Keratinocyte (primary cell): ENCODE measurements around the gene RPS6KA5.

Experiments
- CTCF ChIP-seq, 3 experiments: IDR thresholded peaks in 1 of 3; conservative IDR thresholded peaks in 1 of 3; optimal IDR thresholded peaks in 1 of 3; 2 replicates in 2 of 3; 3 replicates in 1 of 3; pipeline versions ENCODE3 to v1.5.1; 2011; ENCODE audit warnings: low read length in 3 of 3, mild to moderate bottlenecking in 3 of 3, moderate library complexity in 2 of 3, control low read depth in 1 of 3, inconsistent platforms in 1 of 3; ENCODE audit not compliant: insufficient read depth in 2 of 3; ENCODE audit errors: extremely low read depth in 1 of 3
- EZH2 ChIP-seq: IDR thresholded peaks from one replicate; pipeline ENCODE4 v1.6.1; 2012; ENCODE audit warnings: inconsistent platforms, mild to moderate bottlenecking, low read length, moderate library complexity

GRCh38 chr14:91088585-91089235 lies 28.3 kb upstream of the RPS6KA5 start:
- TF ChIP-seq CTCF (optimal IDR thresholded peaks at IDR 0.05 in 1 of 3, IDR thresholded peaks at IDR 0.05 in 1 of 3, conservative IDR thresholded peaks at IDR 0.05 in 1 of 3; ENCODE audit: extremely low read depth in 1 of 3, insufficient read depth in 2 of 3, low read length in 3 of 3): no peak
- no peak for TF ChIP-seq EZH2
